GM10266 (cell line): Measurements from ENCODE around the gene CCDC57.

Experiments
- DNase-seq: peaks from one replicate; pipeline ENCODE4 v3.0.0; 2012; ENCODE audit errors: extremely low spot score
- CTCF ChIP-seq: IDR thresholded peaks from 2 replicates; pipeline ENCODE4 v1.5.1; 2012; ENCODE audit warnings: mild to moderate bottlenecking, low read depth; ENCODE audit not compliant: control insufficient read depth, insufficient read depth; ENCODE audit errors: missing control alignments

Gene CCDC57

GRCh38 chr17:82240506-82241182 lies 28.0 kb upstream of the CCDC57 start:
- no peak for TF ChIP-seq CTCF
- no peak for DNase-seq

- no peak for TF ChIP-seq CTCF
- DNase-seq = no peak
Measured at GRCh38 chr17:82239926-82240505, 27.4 kb upstream of the CCDC57 start.

GRCh38 chr17:82239401-82239925 lies 26.8 kb upstream of the CCDC57 start:
- no peak for TF ChIP-seq CTCF
- no peak for DNase-seq

GRCh38 chr17:82238472-82239201 lies 26.0 kb upstream of the CCDC57 start:
- TF ChIP-seq CTCF = no peak
- DNase-seq = peak; percentile 72

GRCh38 chr17:82237746-82238471 lies 25.3 kb upstream of the CCDC57 start:
- TF ChIP-seq CTCF = no peak

GRCh38 chr17:82237083-82237745 lies 24.6 kb upstream of the CCDC57 start:
- TF ChIP-seq CTCF = no peak
- DNase-seq = no peak

More at GRCh38 chr17:82237746-82238471, 25.3 kb upstream of the CCDC57 start:
- no peak for DNase-seq
